ENCODE data around the gene CCDC97.
"Not testable (repeated sequence)": the region's sequence is repeated elsewhere in the genome, so short reads cannot be mapped to it uniquely, and the experiment has no call there.

The CCDC97 gene

DNA sequence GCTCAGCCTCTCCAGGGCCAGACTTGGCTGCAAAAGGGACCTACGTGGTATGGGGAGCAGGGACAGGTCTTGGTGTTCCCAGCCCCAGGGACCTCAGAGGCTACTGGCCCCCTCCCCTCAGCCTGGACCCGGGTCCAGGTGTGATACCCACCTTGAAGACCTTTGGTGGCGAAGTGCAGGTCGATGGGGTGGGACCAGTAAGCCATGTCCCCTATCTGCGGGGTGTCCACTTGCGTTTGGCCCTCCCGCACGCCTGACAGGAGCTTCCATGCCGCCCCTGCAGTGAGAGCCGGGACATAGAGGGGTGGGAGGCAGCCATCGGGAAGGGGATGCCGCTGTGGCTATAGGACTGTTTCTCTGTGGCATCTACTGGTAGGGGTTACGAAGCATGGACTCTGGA, 47.8 kb downstream of the CCDC97 start:
- no peak for DNase-seq (ENCODE audit: extremely low read depth in 1 of 2, low read depth in 1 of 2)

- no peak for DNase-seq (ENCODE audit: extremely low read depth in 1 of 2, low read depth in 1 of 2)
Observed at GRCh38 chr19:41359741-41360140, 49.8 kb downstream of the CCDC97 start.

- no peak for DNase-seq (ENCODE audit: extremely low read depth in 1 of 2, low read depth in 1 of 2)
Observed at GRCh38 chr19:41362143-41362847, 52.3 kb downstream of the CCDC97 start.

GRCh38 chr19:41363371-41363752, 53.4 kb downstream of the CCDC97 start:
- DNase-seq (ENCODE audit: extremely low read depth in 1 of 2, low read depth in 1 of 2), result no peak

DNA sequence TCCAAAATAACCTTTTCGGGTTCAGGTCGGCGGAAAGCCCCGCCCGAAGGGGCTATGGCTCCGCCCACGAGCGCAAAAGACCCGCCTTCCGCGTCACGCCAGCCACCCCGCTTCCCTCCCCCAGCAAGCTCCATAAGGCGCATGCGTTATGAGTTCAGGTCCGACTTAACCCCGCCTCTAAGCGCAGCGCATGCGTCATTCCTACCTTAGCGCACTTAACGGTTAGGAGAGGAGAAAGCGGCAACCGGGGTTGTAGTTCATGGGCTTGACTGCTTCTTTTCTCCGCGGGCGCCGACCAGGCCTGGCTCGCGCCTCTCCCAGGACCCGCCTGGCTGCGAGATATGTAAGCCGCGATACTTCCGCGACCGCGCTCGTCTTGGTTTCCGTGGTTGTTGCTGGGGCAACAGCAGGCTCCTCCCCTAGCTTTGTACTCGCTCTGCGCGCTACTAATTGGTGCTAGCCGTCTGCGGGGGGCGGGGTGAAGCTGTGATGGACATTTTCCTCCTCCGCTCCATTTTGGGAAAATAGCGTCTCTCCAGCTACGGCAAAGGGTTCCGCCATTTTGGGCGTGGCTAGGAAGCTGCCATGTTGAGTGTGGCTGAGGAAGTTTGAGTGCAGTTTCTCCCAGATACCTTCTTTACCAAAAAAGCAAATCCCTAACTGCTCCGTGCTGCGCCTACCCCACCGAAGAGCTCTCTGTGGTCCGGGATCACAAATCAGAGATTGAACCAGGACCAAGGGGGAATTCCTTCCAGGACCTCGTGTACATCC, 54.0 kb downstream of the CCDC97 start, which contains the start of gene B9D2:
TSS of gene B9D2 (minus strand) at position 397 of the 771 bp plus-strand sequence. CDS start 630 bp downstream, outside the sequence.
- peak; percentile 95 to 96 for DNase-seq (ENCODE audit: extremely low read depth in 1 of 2, low read depth in 1 of 2)

DNA sequence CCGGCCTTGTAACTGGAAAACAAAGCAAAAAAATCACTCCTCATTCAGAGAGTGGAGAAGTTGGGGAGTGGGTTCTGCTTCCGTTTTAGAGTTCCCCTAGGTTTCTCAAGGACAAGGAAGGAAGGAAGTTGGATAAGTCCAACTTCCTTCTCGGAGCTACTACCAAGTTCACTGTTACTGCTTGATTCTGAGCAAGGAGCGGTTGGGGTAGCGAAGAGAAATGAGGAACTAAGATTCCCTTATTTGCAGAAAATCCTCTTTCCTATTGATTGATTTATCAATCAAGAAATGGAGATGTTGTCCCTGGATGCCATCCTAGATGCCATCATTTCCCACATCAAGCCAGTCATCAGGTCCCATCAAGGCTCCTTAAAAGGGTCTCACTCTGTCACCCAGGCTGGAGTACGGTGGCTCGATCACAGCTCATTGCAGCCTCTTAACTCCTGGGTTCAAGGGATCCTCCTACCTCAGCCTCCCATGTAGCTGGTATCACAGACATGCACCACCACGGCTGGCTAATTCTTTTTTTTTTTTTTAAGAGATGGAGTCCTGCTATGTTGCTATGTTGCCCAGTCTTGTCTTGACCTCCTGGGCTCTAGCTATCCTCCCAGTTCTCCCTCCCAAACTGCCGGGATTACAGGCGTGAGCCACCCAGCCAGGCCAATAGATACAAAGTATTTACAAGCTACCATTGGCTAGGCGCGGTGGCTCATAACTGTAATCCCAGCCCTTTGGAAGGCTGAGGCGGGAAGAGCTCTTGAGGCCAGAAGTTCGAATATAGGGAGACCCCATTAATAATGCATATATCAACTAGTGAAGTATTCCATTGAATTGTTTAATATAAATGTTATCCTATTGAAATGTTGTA, 54.8 kb downstream of the CCDC97 start:
- no peak for DNase-seq (ENCODE audit: extremely low read depth in 1 of 2, low read depth in 1 of 2)

DNA sequence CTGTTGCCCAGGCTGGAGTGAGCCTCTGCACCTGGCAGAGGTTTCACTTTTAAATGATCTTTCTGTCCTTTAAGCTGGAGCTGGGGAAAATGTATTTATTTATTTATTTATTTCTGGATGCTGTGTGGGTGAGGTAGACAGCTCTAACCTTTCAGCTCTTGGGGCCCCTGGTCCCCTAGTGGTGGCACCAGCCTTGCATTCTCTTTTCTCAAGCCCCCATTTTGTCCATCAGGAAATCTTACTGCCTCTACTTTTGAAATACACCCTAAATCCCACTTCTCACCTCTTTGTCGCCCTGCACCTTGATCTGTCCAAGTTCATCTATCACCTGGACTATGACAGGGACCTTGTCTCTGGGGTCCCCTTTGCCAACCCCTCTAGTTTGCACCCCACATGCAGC, 56.1 kb downstream of the CCDC97 start:
- DNase-seq (ENCODE audit: extremely low read depth in 1 of 2, low read depth in 1 of 2), result no peak

DNA sequence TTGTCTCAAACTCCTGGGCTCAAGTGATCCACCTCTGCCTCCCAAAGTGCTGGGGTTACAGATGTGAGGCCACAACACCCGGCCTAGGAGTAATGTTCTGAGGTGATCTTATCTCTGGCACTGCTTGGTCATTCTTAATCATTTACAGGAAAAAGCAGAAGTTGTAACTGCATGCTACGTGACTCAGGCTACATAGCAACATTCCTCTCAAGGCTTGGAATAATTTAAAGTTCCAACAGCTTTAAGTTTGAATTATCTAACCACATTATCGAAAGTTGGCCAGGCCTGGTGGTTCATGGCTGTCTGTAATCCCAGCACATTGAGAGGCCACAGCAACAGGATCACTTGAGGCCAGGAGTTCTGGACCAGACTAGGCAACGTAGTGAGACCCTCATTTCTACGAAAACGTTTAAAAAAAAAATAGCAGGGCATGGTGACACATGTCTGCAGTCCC, 57.9 kb downstream of the CCDC97 start:
- DNase-seq (ENCODE audit: extremely low read depth in 1 of 2, low read depth in 1 of 2), result no peak

- DNase-seq (ENCODE audit: extremely low read depth in 1 of 2, low read depth in 1 of 2), result no peak
Observed at GRCh38 chr19:41369769-41370168, 59.8 kb downstream of the CCDC97 start.

DNA sequence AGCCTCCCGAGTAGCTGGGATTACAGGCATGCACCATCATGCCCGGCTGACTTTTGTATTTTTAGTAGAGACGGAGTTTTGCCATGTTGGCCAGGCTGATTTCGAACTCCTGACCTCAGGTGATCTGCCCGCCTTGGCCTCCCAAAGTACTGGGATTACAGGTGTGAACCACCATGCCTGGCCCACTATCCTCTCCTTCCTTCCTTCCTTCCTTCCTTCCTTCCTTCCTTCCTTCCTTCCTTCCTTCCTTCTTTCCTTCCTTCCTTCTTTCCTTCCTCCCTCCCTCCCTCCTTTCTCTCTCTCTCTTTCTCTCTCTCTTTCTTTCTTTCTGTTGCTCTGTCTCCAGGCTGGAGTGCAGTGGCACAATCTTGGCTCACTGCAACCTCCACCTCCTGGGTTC, 61.1 kb downstream of the CCDC97 start:
- not testable (repeated sequence) for DNase-seq (ENCODE audit: extremely low read depth in 1 of 2, low read depth in 1 of 2)

DNA sequence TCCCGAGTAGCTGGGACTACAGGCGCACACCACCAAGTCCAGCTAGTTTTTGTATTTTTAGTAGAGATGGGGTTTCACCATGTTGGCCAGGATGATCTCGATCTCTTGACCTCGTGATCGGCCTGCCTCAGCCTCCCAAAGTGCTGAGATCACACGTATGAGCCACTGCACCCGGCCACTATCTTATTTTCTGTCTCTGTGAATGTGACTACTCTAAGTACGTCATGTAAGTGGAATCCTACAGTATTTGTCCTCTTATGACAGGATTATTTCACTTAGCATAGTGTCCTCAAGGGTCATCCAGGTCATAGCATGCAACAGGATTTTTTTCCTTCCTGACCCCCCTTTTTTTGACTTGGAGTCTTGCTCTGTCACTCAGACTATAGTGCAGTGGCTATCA, 61.6 kb downstream of the CCDC97 start:
- no peak for DNase-seq (ENCODE audit: extremely low read depth in 1 of 2, low read depth in 1 of 2)

DNA sequence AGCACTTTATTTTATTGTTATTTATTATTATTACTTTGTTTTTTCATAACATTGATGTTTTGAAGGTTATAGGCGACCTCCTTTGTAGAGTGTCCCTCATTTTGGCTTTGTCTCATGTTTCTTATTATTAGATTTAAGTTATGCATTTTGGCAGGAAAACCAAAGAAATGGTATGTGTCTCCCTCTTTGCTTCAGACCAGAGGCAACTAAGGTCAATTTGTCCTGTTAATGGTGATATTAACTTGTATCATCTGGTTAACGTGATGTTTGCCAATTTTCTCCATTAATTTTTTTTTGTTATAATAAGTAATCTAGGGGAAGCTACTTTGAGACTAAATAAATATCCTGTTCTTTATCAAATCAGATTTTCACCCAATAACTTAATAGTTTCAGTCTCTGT, 62.5 kb downstream of the CCDC97 start:
- DNase-seq (ENCODE audit: extremely low read depth in 1 of 2, low read depth in 1 of 2), result no peak

- DNase-seq (ENCODE audit: extremely low read depth in 1 of 2, low read depth in 1 of 2), result no peak
Observed at GRCh38 chr19:41373993-41374392, 64.0 kb downstream of the CCDC97 start.
